Midbrain (tissue), 1 donor: ENCODE results near the gene ADA.
"Not testable (repeated sequence)": the region's sequence is repeated elsewhere in the genome, so short reads cannot be mapped to it uniquely, and the experiment has no call there.

Source experiments
- DNase-seq: peaks from one replicate; lab custom pipeline; 2025; lab: John Stamatoyannopoulos, UW

ADA gene

GRCh38 chr20:44678990-44679611 is 27.6 kb upstream of the ADA start:
- no peak for DNase-seq

GRCh38 chr20:44678242-44678641 is 26.7 kb upstream of the ADA start:
- no peak for DNase-seq

GRCh38 chr20:44672318-44672902 is 20.9 kb upstream of the ADA start:
- DNase-seq, result not testable (repeated sequence)

- not testable (repeated sequence) for DNase-seq
These were observed 20.0 kb upstream of the ADA start for GRCh38 chr20:44671541-44671940.

GRCh38 chr20:44670851-44671250 is 19.4 kb upstream of the ADA start:
- not testable (repeated sequence) for DNase-seq

GRCh38 chr20:44666066-44666465 is 14.6 kb upstream of the ADA start:
- no peak for DNase-seq

GRCh38 chr20:44664131-44664530 is 12.6 kb upstream of the ADA start:
- DNase-seq, result no peak

- DNase-seq, result no peak
These were observed 10.8 kb upstream of the ADA start for GRCh38 chr20:44662261-44662660.

GRCh38 chr20:44660581-44660980 is 9.1 kb upstream of the ADA start:
- DNase-seq, result no peak

GRCh38 chr20:44659931-44660330 is 8.4 kb upstream of the ADA start:
- no peak for DNase-seq

GRCh38 chr20:44658810-44659209 is 7.3 kb upstream of the ADA start:
- no peak for DNase-seq

- no peak for DNase-seq
These were observed 6.4 kb upstream of the ADA start for GRCh38 chr20:44657875-44658274.

GRCh38 chr20:44656448-44656847 is 4.9 kb upstream of the ADA start:
- DNase-seq, result no peak

- DNase-seq, result not testable (repeated sequence)
These were observed 2.7 kb upstream of the ADA start for GRCh38 chr20:44654210-44654609.

- DNase-seq, result no peak
These were observed 2.0 kb upstream of the ADA start for GRCh38 chr20:44653546-44653945.

- no peak for DNase-seq
These were observed 140 bp downstream of the ADA start for GRCh38 chr20:44651434-44651683.

- DNase-seq, result no peak
These were observed 597 bp downstream of the ADA start for GRCh38 chr20:44650771-44651433.

GRCh38 chr20:44649976-44650375 is 1.5 kb downstream of the ADA start:
- no peak for DNase-seq

GRCh38 chr20:44649126-44649525 is 2.4 kb downstream of the ADA start:
- DNase-seq, result no peak

- DNase-seq, result no peak
These were observed 2.9 kb downstream of the ADA start for GRCh38 chr20:44648579-44648978.

GRCh38 chr20:44648068-44648467 is 3.4 kb downstream of the ADA start:
- DNase-seq, result no peak

GRCh38 chr20:44646641-44647274 is 4.7 kb downstream of the ADA start:
- DNase-seq, result no peak

- DNase-seq, result no peak
These were observed 5.4 kb downstream of the ADA start for GRCh38 chr20:44646023-44646640.
